ENCODE measurements around the gene GLRX5. TPM values are rescaled to one million over a fixed set of nuclear protein-coding genes. Genes with fewer than 3 reads are reported as not detected.

The GLRX5 gene
- total RNA-seq, 1 experiment from 2014 or later, result 72.8 TPM

DNA sequence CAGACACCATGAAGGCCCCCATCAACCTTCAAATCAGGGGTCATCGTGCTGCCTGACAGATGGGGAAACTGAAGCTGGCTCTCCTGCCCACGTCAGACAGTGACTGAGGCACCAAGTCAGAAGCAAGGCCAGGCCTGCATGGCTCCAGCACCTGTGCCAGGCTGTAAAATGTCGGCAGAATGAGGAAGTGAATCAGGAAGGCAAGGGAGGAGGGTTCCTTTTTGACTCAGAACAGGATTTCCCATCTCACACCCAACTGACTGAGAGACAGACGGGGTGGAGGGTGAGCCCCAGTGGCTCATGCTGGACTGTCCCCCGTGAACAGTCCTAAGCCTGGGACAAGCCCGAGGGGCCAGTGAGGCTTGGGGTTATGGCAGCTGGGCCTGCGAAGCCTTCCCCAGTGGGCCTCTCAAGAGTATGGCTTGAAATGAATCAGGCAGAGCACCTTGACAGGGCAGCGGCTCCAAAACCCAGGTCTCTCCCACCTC lies 39.3 kb upstream of the GLRX5 start:
- DNase-seq (ENCODE audit: low spot score), result no peak
- Mint-ChIP-seq H3K4me1 (no peaks in the 10 kb centered on the region), H3K36me3 (no peaks in the 10 kb centered on the region), H3K9me3 (peaks cover 9% of the 10 kb centered on the region), H3K4me3 (no peak overlapping the region), H3K27me3 (ENCODE audit: low read depth) (no peaks in the 10 kb centered on the region), H3K27ac (no peak overlapping the region)
- no peak for ATAC-seq
- POLR2A ChIA-PET, result no interaction called here
- CTCF ChIA-PET, result interaction anchor here (1.2 kb wide), 1 partner anchor 43 kb away, joined by 4 read pairs; no protein-coding TSS in a partner anchor
- no peak for TF ChIP-seq ZNF219 (CRISPR knock-in tag; IDR thresholded peaks at IDR 0.05; ENCODE audit: borderline replicate concordance)
- no peak for TF ChIP-seq NR3C1 (CRISPR knock-in tag; conservative IDR thresholded peaks at IDR 0.05; ENCODE audit: low read depth)
- TF ChIP-seq, protein P1, sequence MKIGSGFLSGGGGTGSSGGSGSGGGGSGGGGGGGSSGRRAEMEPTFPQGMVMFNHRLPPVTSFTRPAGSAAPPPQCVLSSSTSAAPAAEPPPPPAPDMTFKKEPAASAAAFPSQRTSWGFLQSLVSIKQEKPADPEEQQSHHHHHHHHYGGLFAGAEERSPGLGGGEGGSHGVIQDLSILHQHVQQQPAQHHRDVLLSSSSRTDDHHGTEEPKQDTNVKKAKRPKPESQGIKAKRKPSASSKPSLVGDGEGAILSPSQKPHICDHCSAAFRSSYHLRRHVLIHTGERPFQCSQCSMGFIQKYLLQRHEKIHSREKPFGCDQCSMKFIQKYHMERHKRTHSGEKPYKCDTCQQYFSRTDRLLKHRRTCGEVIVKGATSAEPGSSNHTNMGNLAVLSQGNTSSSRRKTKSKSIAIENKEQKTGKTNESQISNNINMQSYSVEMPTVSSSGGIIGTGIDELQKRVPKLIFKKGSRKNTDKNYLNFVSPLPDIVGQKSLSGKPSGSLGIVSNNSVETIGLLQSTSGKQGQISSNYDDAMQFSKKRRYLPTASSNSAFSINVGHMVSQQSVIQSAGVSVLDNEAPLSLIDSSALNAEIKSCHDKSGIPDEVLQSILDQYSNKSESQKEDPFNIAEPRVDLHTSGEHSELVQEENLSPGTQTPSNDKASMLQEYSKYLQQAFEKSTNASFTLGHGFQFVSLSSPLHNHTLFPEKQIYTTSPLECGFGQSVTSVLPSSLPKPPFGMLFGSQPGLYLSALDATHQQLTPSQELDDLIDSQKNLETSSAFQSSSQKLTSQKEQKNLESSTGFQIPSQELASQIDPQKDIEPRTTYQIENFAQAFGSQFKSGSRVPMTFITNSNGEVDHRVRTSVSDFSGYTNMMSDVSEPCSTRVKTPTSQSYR (CRISPR knock-in tag; IDR thresholded peaks at IDR 0.05), result no peak
- TF ChIP-seq, protein P2, sequence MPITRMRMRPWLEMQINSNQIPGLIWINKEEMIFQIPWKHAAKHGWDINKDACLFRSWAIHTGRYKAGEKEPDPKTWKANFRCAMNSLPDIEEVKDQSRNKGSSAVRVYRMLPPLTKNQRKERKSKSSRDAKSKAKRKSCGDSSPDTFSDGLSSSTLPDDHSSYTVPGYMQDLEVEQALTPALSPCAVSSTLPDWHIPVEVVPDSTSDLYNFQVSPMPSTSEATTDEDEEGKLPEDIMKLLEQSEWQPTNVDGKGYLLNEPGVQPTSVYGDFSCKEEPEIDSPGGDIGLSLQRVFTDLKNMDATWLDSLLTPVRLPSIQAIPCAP (CRISPR knock-in tag; IDR thresholded peaks at IDR 0.05), result no peak
- TF ChIP-seq ZNF317 (CRISPR knock-in tag; IDR thresholded peaks at IDR 0.05; ENCODE audit: borderline replicate concordance, low read depth), result no peak
- TF ChIP-seq, protein P3, sequence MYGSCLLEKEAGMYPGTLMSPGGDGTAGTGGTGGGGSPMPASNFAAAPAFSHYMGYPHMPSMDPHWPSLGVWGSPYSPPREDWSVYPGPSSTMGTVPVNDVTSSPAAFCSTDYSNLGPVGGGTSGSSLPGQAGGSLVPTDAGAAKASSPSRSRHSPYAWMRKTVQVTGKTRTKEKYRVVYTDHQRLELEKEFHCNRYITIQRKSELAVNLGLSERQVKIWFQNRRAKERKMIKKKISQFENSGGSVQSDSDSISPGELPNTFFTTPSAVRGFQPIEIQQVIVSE (CRISPR knock-in tag; IDR thresholded peaks at IDR 0.05; ENCODE audit: borderline replicate concordance), result no peak
- TF ChIP-seq, protein P4, sequence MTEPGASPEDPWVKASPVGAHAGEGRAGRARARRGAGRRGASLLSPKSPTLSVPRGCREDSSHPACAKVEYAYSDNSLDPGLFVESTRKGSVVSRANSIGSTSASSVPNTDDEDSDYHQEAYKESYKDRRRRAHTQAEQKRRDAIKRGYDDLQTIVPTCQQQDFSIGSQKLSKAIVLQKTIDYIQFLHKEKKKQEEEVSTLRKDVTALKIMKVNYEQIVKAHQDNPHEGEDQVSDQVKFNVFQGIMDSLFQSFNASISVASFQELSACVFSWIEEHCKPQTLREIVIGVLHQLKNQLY (CRISPR knock-in tag; IDR thresholded peaks at IDR 0.05), result no peak
- TF ChIP-seq, protein P5, sequence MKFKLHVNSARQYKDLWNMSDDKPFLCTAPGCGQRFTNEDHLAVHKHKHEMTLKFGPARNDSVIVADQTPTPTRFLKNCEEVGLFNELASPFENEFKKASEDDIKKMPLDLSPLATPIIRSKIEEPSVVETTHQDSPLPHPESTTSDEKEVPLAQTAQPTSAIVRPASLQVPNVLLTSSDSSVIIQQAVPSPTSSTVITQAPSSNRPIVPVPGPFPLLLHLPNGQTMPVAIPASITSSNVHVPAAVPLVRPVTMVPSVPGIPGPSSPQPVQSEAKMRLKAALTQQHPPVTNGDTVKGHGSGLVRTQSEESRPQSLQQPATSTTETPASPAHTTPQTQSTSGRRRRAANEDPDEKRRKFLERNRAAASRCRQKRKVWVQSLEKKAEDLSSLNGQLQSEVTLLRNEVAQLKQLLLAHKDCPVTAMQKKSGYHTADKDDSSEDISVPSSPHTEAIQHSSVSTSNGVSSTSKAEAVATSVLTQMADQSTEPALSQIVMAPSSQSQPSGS (CRISPR knock-in tag; IDR thresholded peaks at IDR 0.05; ENCODE audit: borderline replicate concordance, low read depth), result no peak
- TF ChIP-seq ATF1 (CRISPR knock-in tag; IDR thresholded peaks at IDR 0.05), result no peak
- no peak for TF ChIP-seq SMAD3 (CRISPR knock-in tag; IDR thresholded peaks at IDR 0.05; ENCODE audit: borderline replicate concordance)
- TF ChIP-seq FOXP1 (CRISPR knock-in tag; IDR thresholded peaks at IDR 0.05; ENCODE audit: borderline replicate concordance), result no peak
- no peak for TF ChIP-seq TEAD4 (CRISPR knock-in tag; IDR thresholded peaks at IDR 0.05)
- TF ChIP-seq TP53 (CRISPR knock-in tag; IDR thresholded peaks at IDR 0.05), result no peak
- no peak for TF ChIP-seq ZNF416 (CRISPR knock-in tag; IDR thresholded peaks at IDR 0.05)

DNA sequence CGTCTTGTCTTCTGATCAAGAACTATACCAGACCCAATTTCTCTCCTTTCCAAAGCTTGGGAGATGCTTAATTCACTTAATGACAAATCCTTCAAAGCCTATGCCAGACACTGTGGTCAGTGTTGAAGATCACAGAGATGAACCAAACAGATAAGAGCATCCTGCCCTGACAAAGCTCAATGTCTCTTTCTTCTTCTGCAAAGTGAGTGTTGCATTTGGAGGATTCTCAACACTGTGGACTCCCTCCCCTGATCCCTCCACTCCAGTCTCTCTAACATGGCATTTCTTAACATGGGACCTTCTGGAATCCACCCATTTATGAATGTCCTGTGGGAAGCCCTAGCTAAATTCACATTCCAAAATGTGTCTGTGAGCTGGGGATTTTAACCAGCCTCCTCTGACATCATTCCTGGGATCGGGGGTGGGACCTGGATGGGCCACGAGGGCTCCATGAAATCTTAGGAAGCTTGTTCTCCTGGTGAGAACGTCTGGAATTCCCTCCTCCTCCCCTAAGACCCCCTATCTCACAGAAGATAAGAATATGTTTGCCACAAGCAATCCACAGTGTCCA lies 38.7 kb upstream of the GLRX5 start:
- CTCF ChIA-PET, result interaction anchor here (0.9 to 1.2 kb wide), 3 partner anchors 11 to 54 kb away, joined by 3 to 4 read pairs (median 4); no protein-coding TSS in a partner anchor
- Mint-ChIP-seq H3K27me3 (ENCODE audit: low read depth) (no peaks in the 10 kb centered on the region), H3K9me3 (peaks cover 9% of the 10 kb centered on the region), H3K36me3 (no peaks in the 10 kb centered on the region), H3K27ac (0 out of 2 replicates have a peak overlapping the region, but pooled peaks have one; percentile 27), H3K4me1 (no peaks in the 10 kb centered on the region), H3K4me3 (no peak overlapping the region)
- TF ChIP-seq, protein P2 (CRISPR knock-in tag; IDR thresholded peaks at IDR 0.05), result no peak
- no peak for TF ChIP-seq HMGA2 (CRISPR knock-in tag; IDR thresholded peaks at IDR 0.05)
- no peak for TF ChIP-seq MYBL2 (CRISPR knock-in tag; IDR thresholded peaks at IDR 0.05)
- TF ChIP-seq, protein P6, sequence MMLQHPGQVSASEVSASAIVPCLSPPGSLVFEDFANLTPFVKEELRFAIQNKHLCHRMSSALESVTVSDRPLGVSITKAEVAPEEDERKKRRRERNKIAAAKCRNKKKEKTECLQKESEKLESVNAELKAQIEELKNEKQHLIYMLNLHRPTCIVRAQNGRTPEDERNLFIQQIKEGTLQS (CRISPR knock-in tag; conservative IDR thresholded peaks at IDR 0.05), result no peak
- no peak for TF ChIP-seq CREB1 (CRISPR knock-in tag; IDR thresholded peaks at IDR 0.05)
- TF ChIP-seq JUN (CRISPR knock-in tag; IDR thresholded peaks at IDR 0.05), result no peak
- TF ChIP-seq CREM (CRISPR knock-in tag; IDR thresholded peaks at IDR 0.05), result no peak
- DNase-seq (ENCODE audit: low spot score) (no peak), ATAC-seq (no peak)
- POLR2A ChIA-PET, result no interaction called here

All from WTC11 (cell line).